NT2/D1 (cell line): ENCODE results near the gene CLTA.

ENCODE experiments used
- DNase-seq: peaks from one replicate; pipeline ENCODE4 v3.0.0-alpha.2; 2011; ENCODE audit warnings: low read depth, low spot score
- H3K27me3 ChIP-seq: 2 replicates; pipeline ENCODE4 v1.6.0; 2011; ENCODE audit warnings: mild to moderate bottlenecking; ENCODE audit not compliant: insufficient read length, insufficient read depth
- H3K36me3 ChIP-seq: 2 replicates; pipeline ENCODE4 v1.6.1; 2011; ENCODE audit warnings: mild to moderate bottlenecking, low read length, mixed read lengths; ENCODE audit not compliant: insufficient read depth, insufficient read length
- H3K4me1 ChIP-seq: 2 replicates; pipeline ENCODE4 v1.5.1; 2011; ENCODE audit not compliant: insufficient read depth, insufficient read length
- H3K4me3 ChIP-seq: 2 replicates; pipeline ENCODE4 v1.5.1; 2011; ENCODE audit warnings: low read depth; ENCODE audit not compliant: insufficient read length
- H3K9ac ChIP-seq: 2 replicates; pipeline ENCODE4 v1.6.0; 2011; ENCODE audit warnings: low read depth; ENCODE audit not compliant: insufficient read length
- H3K9me3 ChIP-seq: 2 replicates; pipeline ENCODE4 v1.5.1; 2011; ENCODE audit warnings: mild to moderate bottlenecking, low read length; ENCODE audit not compliant: insufficient read depth
- SUZ12 ChIP-seq: IDR thresholded peaks from 2 replicates; pipeline ENCODE4 v1.6.1; 2011; ENCODE audit not compliant: insufficient read length, insufficient read depth; ENCODE audit errors: extremely low read depth
- YY1 ChIP-seq: IDR thresholded peaks from 2 replicates; pipeline ENCODE4 v1.6.1; 2011; ENCODE audit not compliant: insufficient read length, insufficient read depth
- ZNF274 ChIP-seq: IDR thresholded peaks from 2 replicates; pipeline ENCODE4 v1.6.1; 2011; ENCODE audit warnings: mild to moderate bottlenecking, low read depth, low read length

Gene CLTA

DNA sequence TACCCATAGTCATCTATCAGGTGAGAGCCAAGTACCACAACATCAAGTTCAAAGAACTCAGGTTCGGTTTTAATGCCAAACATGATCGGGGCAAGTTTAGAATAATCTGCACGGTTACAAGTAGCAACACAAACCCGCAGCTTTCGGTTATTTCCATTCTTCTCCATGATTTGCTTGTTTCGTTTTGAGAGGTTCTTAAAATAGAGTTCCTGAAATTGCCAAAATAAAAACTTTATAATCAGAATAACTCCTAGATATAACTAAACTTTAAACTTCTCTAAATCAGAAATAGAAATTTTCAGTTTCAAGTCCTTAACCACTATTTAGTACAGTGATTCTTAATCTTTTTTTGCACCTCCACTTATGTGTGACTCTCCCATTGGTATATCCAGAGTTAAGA lies 58.5 kb downstream of the CLTA start:
- peaks cover 26% of the 10 kb centered on the region for H3K36me3 ChIP-seq
- H3K4me1 ChIP-seq, result no peaks in the 10 kb centered on the region
- TF ChIP-seq SUZ12 (no peak), ZNF274 (no peak), YY1 (no peak)
- H3K27me3 ChIP-seq, result no peaks in the 10 kb centered on the region
- no peak overlapping the region for H3K4me3 ChIP-seq
- no peak overlapping the region for H3K9ac ChIP-seq
- DNase-seq, result no peak
- H3K9me3 ChIP-seq, result no peaks in the 10 kb centered on the region

DNA sequence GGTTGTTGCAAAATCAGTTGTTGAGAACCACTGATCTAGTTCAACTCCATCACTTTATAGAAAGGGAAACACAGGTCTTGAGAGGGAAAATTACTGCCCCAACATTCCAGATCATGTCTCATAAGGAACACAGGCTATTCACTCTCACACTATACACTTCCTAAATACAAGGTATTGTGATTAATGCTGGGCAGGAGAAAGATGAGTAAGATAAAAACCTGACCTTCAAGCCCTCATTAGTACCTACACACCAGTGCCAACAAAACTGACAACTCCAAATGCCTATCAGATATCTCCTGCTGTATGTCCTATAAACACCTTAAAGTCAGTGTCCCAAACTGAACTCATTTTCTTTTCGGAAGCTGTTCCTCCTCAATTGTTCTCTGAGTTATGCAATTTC lies 59.4 kb downstream of the CLTA start:
- Histone ChIP-seq H3K4me1 (no peaks in the 10 kb centered on the region), H3K9me3 (no peaks in the 10 kb centered on the region), H3K36me3 (peaks cover 21% of the 10 kb centered on the region), H3K4me3 (no peak overlapping the region), H3K9ac (no peak overlapping the region), H3K27me3 (no peaks in the 10 kb centered on the region)
- no peak for DNase-seq
- TF ChIP-seq ZNF274, result no peak
- TF ChIP-seq YY1, result no peak
- no peak for TF ChIP-seq SUZ12

- Histone ChIP-seq H3K4me3 (no peak overlapping the region), H3K36me3 (peaks cover 8% of the 10 kb centered on the region), H3K27me3 (no peaks in the 10 kb centered on the region), H3K4me1 (no peaks in the 10 kb centered on the region), H3K9ac (no peak overlapping the region), H3K9me3 (no peaks in the 10 kb centered on the region)
- no peak for DNase-seq
- no peak for TF ChIP-seq YY1
Measured at GRCh38 chr9:36251428-36251827, 60.7 kb downstream of the CLTA start.

DNA sequence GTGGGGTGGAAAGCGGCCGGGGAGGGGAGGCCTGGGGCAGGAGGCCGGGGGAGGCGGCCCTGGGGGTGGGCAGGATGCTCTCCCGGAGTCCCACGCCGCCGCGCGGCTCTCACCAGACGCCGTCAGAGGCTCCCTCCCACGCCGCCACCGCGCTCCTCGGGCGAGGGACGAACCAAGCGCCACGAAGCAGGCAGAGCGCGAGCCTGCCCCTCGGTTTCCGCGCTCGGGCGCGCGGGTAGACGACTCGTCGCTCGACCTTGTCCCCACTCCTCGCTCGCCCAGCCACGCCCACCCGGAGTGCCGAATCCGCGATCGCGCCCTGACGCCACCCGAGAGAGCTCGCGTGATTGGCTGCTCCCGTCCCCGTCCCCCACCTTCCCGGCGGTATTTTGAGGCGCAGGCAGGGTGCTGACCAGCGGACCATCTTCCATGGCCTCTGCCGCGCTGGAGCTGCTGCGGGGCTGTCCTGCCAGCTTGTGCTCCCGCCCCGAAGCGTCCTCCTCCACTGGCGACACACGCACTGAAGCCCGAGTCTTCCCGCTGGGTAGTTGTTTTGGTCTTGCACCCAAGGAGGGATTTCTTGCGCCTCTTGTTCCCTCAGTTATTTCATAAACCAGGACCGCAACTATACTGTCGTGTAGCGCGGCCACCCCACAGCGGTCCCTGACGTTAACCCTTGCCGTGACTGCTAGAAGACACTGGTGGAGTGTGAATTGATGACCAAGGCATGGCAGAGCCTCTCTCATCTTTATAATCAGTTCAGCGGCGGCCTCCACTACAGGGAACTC lies 67.7 kb downstream of the CLTA start, which contains the start of gene GNE:
Gene GNE (minus strand): TSS at position 241 of the 788 bp plus-strand sequence. CDS start 9,093 bp downstream, outside the sequence.
- H3K4me3 ChIP-seq, result peak within 1 kb of the TSS; percentile 68
- H3K9me3 ChIP-seq, result no peaks in the 10 kb centered on the region
- peak within 1 kb of the TSS; percentile 91 for H3K9ac ChIP-seq
- no peaks in the 10 kb centered on the region for H3K4me1 ChIP-seq
- no peak for TF ChIP-seq SUZ12
- no peak for TF ChIP-seq ZNF274
- H3K36me3 ChIP-seq, result no peaks in the 10 kb centered on the region
- DNase-seq, result peak; percentile 81
- no peaks in the 10 kb centered on the region for H3K27me3 ChIP-seq

- Histone ChIP-seq H3K4me1 (no peaks in the 10 kb centered on the region), H3K36me3 (no peaks in the 10 kb centered on the region), H3K4me3 (peak overlapping the region; percentile 68), H3K9me3 (no peaks in the 10 kb centered on the region), H3K27me3 (no peaks in the 10 kb centered on the region), H3K9ac (peak overlapping the region; percentile 91)
- TF ChIP-seq YY1, result no peak
- no peak for TF ChIP-seq ZNF274
- TF ChIP-seq SUZ12, result no peak
- no peak for DNase-seq
Measured at GRCh38 chr9:36258996-36259533, 68.3 kb downstream of the CLTA start.
